MM.1S (cell line): ENCODE results near the gene PRKAR1B.

Source experiments
- DNase-seq: peaks from one replicate; pipeline ENCODE4 v3.0.0-alpha.2; 2015
- H2AFZ ChIP-seq: fragments of 300-600 bp; sonication (generic); 2 replicates; pipeline ENCODE4 v1.6.0; 2016; ENCODE audit warnings: antibody characterized with exemption, low read length
- H3F3A ChIP-seq: fragments of 300-600 bp; sonication (generic); 2 replicates; pipeline ENCODE4 v1.6.1; 2016; ENCODE audit warnings: mild to moderate bottlenecking, antibody characterized with exemption, low read length, moderate library complexity, mixed read lengths; ENCODE audit not compliant: insufficient read depth
- H3K27ac ChIP-seq: fragments of 300-600 bp; sonication (generic); 2 replicates; pipeline ENCODE4 v1.5.1; 2016; ENCODE audit warnings: mild to moderate bottlenecking, low read length
- H3K27me3 ChIP-seq: fragments of 300-600 bp; sonication (generic); replicated peaks from 2 replicates; pipeline ENCODE4 v1.6.0; 2016; ENCODE audit warnings: low read length; ENCODE audit not compliant: insufficient read depth
- H3K36me3 ChIP-seq: fragments of 300-600 bp; sonication (generic); replicated peaks from 2 replicates; pipeline ENCODE4 v1.6.1; 2016; ENCODE audit warnings: mild to moderate bottlenecking, low read length, mixed read lengths; ENCODE audit not compliant: insufficient read depth
- H3K4me1 ChIP-seq: fragments of 300-600 bp; sonication (generic); 2 replicates; pipeline ENCODE4 v1.6.1; 2016; ENCODE audit warnings: low read length, mixed read lengths
- H3K4me2 ChIP-seq: fragments of 300-600 bp; sonication (generic); 2 replicates; pipeline ENCODE4 v1.6.0; 2016; ENCODE audit warnings: low read depth, low read length
- H3K4me3 ChIP-seq: fragments of 300-600 bp; sonication (generic); 2 replicates; pipeline ENCODE4 v1.5.1; 2016; ENCODE audit warnings: low read length, mixed read lengths
- H3K79me2 ChIP-seq: fragments of 300-600 bp; sonication (generic); 2 replicates; pipeline ENCODE4 v1.6.1; 2016; ENCODE audit warnings: mixed run types, low read length, mixed read lengths
- H3K9ac ChIP-seq: fragments of 300-600 bp; sonication (generic); 2 replicates; pipeline ENCODE4 v1.6.1; 2016; ENCODE audit warnings: low read length, mixed read lengths
- H3K9me2 ChIP-seq: fragments of 300-600 bp; sonication (generic); replicated peaks from 2 replicates; pipeline ENCODE4 v1.6.1; 2016; ENCODE audit warnings: mild to moderate bottlenecking, low read length, mixed read lengths; ENCODE audit not compliant: insufficient read depth
- H3K9me3 ChIP-seq: fragments of 300-600 bp; sonication (generic); replicated peaks from 2 replicates; pipeline ENCODE4 v1.6.1; 2016; ENCODE audit warnings: mild to moderate bottlenecking, low read length, mixed read lengths; ENCODE audit not compliant: insufficient read depth
- H4K20me1 ChIP-seq: fragments of 300-600 bp; sonication (generic); 2 replicates; pipeline ENCODE4 v1.6.1; 2016; ENCODE audit warnings: mild to moderate bottlenecking, low read length, moderate library complexity, mixed read lengths; ENCODE audit not compliant: insufficient read depth
- CTCF ChIP-seq: fragments of 300-600 bp; sonication (generic); IDR thresholded peaks from 2 replicates; pipeline ENCODE4 v1.5.1; 2016; ENCODE audit warnings: antibody characterized with exemption, low read length, mixed read lengths
- EZH2 ChIP-seq: fragments of 300-600 bp; sonication (generic); optimal IDR thresholded peaks from 2 replicates; pipeline ENCODE3; 2017; ENCODE audit warnings: low read depth, mild to moderate bottlenecking, antibody characterized with exemption, low read length, mixed read lengths
- EZH2phosphoT487 ChIP-seq: fragments of 300-600 bp; sonication (generic); IDR thresholded peaks from 2 replicates; pipeline ENCODE4 v1.6.1; 2018; ENCODE audit warnings: antibody characterized with exemption, low read length

The PRKAR1B gene

GRCh38 chr7:523347-524336 lies 203.4 kb downstream of the PRKAR1B start:
- no peak for DNase-seq
- Histone ChIP-seq H2AFZ (no peak overlapping the region), H3K4me3 (no peak overlapping the region), H3K27ac (no peak overlapping the region), H3K4me2 (no peak overlapping the region), H4K20me1 (no peaks in the 10 kb centered on the region), H3K9me3 (no peaks in the 10 kb centered on the region), H3K27me3 (no peaks in the 10 kb centered on the region), H3K36me3 (no peaks in the 10 kb centered on the region), H3K79me2 (no peaks in the 10 kb centered on the region), H3K4me1 (no peaks in the 10 kb centered on the region), H3F3A (no peaks in the 10 kb centered on the region), H3K9me2 (no peaks in the 10 kb centered on the region), H3K9ac (no peak overlapping the region)
- TF ChIP-seq CTCF = no peak
- TF ChIP-seq EZH2phosphoT487 = no peak
- TF ChIP-seq EZH2 = no peak

GRCh38 chr7:522951-523314 lies 204.1 kb downstream of the PRKAR1B start:
- H4K20me1 ChIP-seq = no peaks in the 10 kb centered on the region
- no peaks in the 10 kb centered on the region for H3F3A ChIP-seq
- no peaks in the 10 kb centered on the region for H3K36me3 ChIP-seq
- H3K27me3 ChIP-seq = no peaks in the 10 kb centered on the region
- no peak for DNase-seq
- no peaks in the 10 kb centered on the region for H3K9me3 ChIP-seq
- no peak overlapping the region for H3K4me2 ChIP-seq
- no peak overlapping the region for H3K27ac ChIP-seq
- no peaks in the 10 kb centered on the region for H3K9me2 ChIP-seq
- H3K9ac ChIP-seq = no peak overlapping the region
- TF ChIP-seq CTCF (no peak), EZH2phosphoT487 (no peak), EZH2 (no peak)
- H3K79me2 ChIP-seq = no peaks in the 10 kb centered on the region
- no peak overlapping the region for H3K4me3 ChIP-seq
- no peaks in the 10 kb centered on the region for H3K4me1 ChIP-seq
- no peak overlapping the region for H2AFZ ChIP-seq

- DNase-seq = no peak
- no peak overlapping the region for H3K27ac ChIP-seq
- H3K9me2 ChIP-seq = no peaks in the 10 kb centered on the region
- no peak overlapping the region for H3K4me3 ChIP-seq
- no peaks in the 10 kb centered on the region for H4K20me1 ChIP-seq
- no peak overlapping the region for H3K9ac ChIP-seq
- H3F3A ChIP-seq = no peaks in the 10 kb centered on the region
- H3K36me3 ChIP-seq = no peaks in the 10 kb centered on the region
- no peaks in the 10 kb centered on the region for H3K9me3 ChIP-seq
- H3K4me1 ChIP-seq = no peaks in the 10 kb centered on the region
- H3K27me3 ChIP-seq = no peaks in the 10 kb centered on the region
- H3K4me2 ChIP-seq = no peak overlapping the region
- H3K79me2 ChIP-seq = no peaks in the 10 kb centered on the region
- no peak for TF ChIP-seq EZH2
- no peak for TF ChIP-seq CTCF
- no peak for TF ChIP-seq EZH2phosphoT487
- no peak overlapping the region for H2AFZ ChIP-seq
Observed at GRCh38 chr7:522071-522950, 204.8 kb downstream of the PRKAR1B start.
